ENCODE measurements around the gene MAPKAP1.

GRCh38 chr9:125433461-125434011 lies 273.5 kb downstream of the MAPKAP1 start:
- TF ChIP-seq CTCF (conservative IDR thresholded peaks at IDR 0.05; ENCODE audit: low read length) = no peak
- no peak for TF ChIP-seq EZH2phosphoT487 (IDR thresholded peaks at IDR 0.05; ENCODE audit: borderline replicate concordance, low read depth, low read length)
